ENCODE measurements around the gene ELF3. TPM values are rescaled to one million over a fixed set of nuclear protein-coding genes. Genes with fewer than 3 reads are reported as not detected.

ELF3 gene
- total and polyA plus RNA-seq, 10 of the 15 experiments (the other 5 are each of a cell fraction or from before 2014, with no cell fraction given), result 0.07 to 14.3 (median 0.58) TPM; not detected in 1

- TF ChIP-seq BCLAF1 (IDR thresholded peaks at IDR 0.05), result no peak
- TF ChIP-seq ZBTB33 (IDR thresholded peaks at IDR 0.05), result no peak
- TF ChIP-seq, protein P1, sequence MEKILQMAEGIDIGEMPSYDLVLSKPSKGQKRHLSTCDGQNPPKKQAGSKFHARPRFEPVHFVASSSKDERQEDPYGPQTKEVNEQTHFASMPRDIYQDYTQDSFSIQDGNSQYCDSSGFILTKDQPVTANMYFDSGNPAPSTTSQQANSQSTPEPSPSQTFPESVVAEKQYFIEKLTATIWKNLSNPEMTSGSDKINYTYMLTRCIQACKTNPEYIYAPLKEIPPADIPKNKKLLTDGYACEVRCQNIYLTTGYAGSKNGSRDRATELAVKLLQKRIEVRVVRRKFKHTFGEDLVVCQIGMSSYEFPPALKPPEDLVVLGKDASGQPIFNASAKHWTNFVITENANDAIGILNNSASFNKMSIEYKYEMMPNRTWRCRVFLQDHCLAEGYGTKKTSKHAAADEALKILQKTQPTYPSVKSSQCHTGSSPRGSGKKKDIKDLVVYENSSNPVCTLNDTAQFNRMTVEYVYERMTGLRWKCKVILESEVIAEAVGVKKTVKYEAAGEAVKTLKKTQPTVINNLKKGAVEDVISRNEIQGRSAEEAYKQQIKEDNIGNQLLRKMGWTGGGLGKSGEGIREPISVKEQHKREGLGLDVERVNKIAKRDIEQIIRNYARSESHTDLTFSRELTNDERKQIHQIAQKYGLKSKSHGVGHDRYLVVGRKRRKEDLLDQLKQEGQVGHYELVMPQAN (conservative IDR thresholded peaks at IDR 0.05), result 0 out of 2 replicates have a peak, but pooled peaks have one; percentile 10
- peak; percentile 80 for TF ChIP-seq DPF2 (IDR thresholded peaks at IDR 0.05)
- 0 out of 2 replicates have a peak, but pooled peaks have one; percentile 38 for TF ChIP-seq ZNF217 (IDR thresholded peaks at IDR 0.05)
- TF ChIP-seq RUNX3 (IDR thresholded peaks at IDR 0.05; ENCODE audit: low read length), result no peak
- no peak for TF ChIP-seq MYC (IDR thresholded peaks at IDR 0.05; ENCODE audit: insufficient read depth, insufficient read length, insufficient replicate concordance, low read length, severe bottlenecking)
- TF ChIP-seq PAX8 (IDR thresholded peaks at IDR 0.05), result no peak
- TF ChIP-seq, protein P2, sequence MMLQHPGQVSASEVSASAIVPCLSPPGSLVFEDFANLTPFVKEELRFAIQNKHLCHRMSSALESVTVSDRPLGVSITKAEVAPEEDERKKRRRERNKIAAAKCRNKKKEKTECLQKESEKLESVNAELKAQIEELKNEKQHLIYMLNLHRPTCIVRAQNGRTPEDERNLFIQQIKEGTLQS (IDR thresholded peaks at IDR 0.05; ENCODE audit: borderline replicate concordance, extremely low read depth, low read depth, low read length), result no peak
- no peak for TF ChIP-seq BMI1 (IDR thresholded peaks at IDR 0.05; ENCODE audit: borderline replicate concordance)
- TF ChIP-seq POU2F2 (IDR thresholded peaks at IDR 0.05; ENCODE audit: borderline replicate concordance, low read depth, low read length), result peak; percentile 97; the same call in 2 of the 3 replicates
- no peak for TF ChIP-seq E4F1 (IDR thresholded peaks at IDR 0.05; ENCODE audit: borderline replicate concordance, partially characterized antibody)
- TF ChIP-seq, protein P3, sequence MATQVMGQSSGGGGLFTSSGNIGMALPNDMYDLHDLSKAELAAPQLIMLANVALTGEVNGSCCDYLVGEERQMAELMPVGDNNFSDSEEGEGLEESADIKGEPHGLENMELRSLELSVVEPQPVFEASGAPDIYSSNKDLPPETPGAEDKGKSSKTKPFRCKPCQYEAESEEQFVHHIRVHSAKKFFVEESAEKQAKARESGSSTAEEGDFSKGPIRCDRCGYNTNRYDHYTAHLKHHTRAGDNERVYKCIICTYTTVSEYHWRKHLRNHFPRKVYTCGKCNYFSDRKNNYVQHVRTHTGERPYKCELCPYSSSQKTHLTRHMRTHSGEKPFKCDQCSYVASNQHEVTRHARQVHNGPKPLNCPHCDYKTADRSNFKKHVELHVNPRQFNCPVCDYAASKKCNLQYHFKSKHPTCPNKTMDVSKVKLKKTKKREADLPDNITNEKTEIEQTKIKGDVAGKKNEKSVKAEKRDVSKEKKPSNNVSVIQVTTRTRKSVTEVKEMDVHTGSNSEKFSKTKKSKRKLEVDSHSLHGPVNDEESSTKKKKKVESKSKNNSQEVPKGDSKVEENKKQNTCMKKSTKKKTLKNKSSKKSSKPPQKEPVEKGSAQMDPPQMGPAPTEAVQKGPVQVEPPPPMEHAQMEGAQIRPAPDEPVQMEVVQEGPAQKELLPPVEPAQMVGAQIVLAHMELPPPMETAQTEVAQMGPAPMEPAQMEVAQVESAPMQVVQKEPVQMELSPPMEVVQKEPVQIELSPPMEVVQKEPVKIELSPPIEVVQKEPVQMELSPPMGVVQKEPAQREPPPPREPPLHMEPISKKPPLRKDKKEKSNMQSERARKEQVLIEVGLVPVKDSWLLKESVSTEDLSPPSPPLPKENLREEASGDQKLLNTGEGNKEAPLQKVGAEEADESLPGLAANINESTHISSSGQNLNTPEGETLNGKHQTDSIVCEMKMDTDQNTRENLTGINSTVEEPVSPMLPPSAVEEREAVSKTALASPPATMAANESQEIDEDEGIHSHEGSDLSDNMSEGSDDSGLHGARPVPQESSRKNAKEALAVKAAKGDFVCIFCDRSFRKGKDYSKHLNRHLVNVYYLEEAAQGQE (IDR thresholded peaks at IDR 0.05; ENCODE audit: low read depth, low read length), result no peak
- no peak for TF ChIP-seq MYB (IDR thresholded peaks at IDR 0.05; ENCODE audit: borderline replicate concordance, low read depth, low read length)
Observed at GRCh38 chr1:202010180-202011015, at the start of gene ELF3 (continued).
